GM12875 (cell line): ENCODE measurements around the gene IFT27.

ENCODE experiments used
- H3K4me3 ChIP-seq: one replicate; pipeline ENCODE4 v1.5.1; 2011; ENCODE audit warnings: low read depth, low read length, control low read depth
- CTCF ChIP-seq: IDR thresholded peaks from 2 replicates; pipeline ENCODE4 v1.5.1; 2011; ENCODE audit warnings: low read depth, mild to moderate bottlenecking, control low read depth, inconsistent platforms, low read length, moderate library complexity, borderline replicate concordance; ENCODE audit not compliant: insufficient read depth

Gene IFT27

GRCh38 chr22:36753916-36754315, 22.0 kb downstream of the IFT27 start:
- TF ChIP-seq CTCF, result no peak
- H3K4me3 ChIP-seq, result no peak overlapping the region

DNA sequence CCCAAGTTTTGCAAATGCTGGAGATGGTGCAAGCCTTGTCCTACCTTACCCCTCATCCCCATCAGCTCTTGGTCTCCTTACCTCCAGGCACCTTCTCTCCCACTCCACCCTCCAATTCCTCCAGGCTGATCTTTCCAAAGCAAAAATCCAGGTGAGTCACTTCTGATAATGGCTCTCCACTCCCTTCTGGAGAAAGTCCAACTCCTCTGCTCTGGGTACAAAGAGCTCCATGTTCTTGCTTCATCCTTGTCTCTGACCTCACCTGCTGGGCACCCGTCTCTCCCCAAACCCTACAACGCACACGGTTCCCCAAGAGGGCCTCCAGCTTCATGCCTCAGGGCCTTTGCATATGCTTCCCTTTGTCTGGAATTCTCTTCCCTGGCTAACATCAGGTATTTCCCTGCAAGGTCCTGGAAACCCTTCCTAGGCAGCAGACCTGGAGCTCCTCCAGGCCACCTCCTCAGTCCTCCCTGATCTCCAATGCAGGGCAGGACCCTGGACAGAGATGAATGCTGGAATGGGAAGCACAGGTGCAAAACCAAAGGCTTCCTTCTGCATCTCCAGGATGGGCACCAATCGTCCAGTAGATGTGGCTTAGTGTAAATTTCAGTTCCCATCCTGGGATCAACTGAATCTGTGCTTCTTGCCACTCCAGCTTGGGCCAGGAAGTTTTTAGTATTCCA, 22.7 kb downstream of the IFT27 start:
- H3K4me3 ChIP-seq, result no peak overlapping the region
- no peak for TF ChIP-seq CTCF

GRCh38 chr22:36746375-36746970, 29.4 kb downstream of the IFT27 start:
- H3K4me3 ChIP-seq, result no peak overlapping the region
- no peak for TF ChIP-seq CTCF

GRCh38 chr22:36745301-36745995, 30.5 kb downstream of the IFT27 start:
- no peak overlapping the region for H3K4me3 ChIP-seq
- no peak for TF ChIP-seq CTCF

DNA sequence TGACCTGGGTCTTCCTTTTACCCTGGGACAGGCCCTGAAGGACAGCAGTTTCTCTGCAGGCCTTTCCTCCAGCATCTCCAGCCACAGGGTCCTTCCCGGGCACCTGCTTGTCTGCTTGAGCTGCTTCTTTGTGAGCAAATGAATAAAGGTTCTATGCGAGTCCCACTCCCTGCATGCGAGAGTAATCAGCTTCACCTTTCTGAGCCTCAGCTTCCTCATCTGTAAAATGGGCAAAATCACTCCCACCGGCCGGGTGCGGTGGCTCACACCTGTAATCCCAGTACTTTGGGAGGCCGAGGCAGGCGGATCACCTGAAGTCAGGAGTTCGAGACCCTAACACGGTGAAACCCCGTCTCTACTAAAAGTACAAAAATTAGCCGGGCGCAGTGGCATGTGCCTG, 31.1 kb downstream of the IFT27 start:
- no peak overlapping the region for H3K4me3 ChIP-seq
- no peak for TF ChIP-seq CTCF

DNA sequence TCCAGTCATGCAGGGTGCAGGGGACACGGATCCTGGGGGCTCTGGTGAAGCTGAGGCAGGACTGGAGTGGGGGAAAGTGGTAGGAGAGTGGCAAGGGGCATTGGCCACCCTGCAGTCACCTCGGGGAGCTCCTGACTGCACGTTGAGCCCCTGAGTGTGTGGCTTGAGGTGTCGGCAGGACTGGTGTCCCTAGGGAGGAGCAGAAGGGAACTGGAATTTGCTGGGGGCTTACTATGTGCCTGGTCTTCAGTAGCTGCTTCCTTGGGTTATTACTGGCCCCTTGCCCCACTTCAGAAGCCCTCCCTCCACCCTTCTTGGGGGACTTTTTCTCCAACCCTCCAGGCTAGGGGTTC, 31.5 kb downstream of the IFT27 start:
- H3K4me3 ChIP-seq, result no peak overlapping the region
- no peak for TF ChIP-seq CTCF
